ENCODE data around the gene SNTA1.
A peak's percentile ranks its signal among the peaks of the same experiment; 100 is the strongest.
"Not testable (repeated sequence)": the region's sequence is repeated elsewhere in the genome, so short reads cannot be mapped to it uniquely, and the experiment has no call there.

SNTA1 gene

DNA sequence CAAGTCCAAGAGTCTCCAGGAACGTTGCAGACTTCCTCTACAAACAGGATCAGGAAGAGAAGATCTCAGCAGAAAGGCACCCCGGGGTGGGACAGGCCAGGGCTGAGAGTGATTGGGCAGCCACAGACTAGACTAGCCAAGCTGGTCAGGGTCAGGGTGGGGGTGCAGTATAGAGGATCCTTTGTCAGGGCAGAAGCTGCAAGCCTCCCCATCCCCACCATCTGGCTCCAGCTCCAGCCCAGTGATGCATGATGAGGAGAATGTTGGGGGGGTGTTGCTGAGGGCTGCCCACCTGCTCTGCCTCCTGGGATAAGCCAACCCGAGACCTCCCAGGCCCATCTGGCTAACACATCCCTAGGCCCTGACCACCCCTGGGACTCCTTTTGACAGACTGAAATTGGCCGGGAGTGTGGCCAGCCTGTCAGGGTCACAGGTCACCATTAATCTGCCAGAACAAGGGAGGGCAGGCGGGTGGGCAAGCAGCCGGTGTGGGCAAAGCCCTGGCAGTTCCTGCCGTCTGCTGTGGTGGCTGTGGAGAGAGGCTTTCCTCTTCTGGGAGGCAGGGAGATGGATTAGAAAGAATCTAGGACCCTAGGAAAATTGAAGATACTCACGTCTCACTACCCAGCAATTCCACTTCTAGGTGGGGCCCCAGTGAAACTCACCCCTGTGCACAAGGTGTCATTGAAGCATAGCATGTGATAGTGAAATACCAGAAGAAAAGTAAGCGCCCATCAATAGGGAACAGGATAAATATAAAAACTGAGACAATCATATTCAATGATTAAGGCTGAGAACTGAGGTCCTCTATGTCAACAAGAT is 22.1 kb upstream of the SNTA1 start:
- no peak for DNase-seq

DNA sequence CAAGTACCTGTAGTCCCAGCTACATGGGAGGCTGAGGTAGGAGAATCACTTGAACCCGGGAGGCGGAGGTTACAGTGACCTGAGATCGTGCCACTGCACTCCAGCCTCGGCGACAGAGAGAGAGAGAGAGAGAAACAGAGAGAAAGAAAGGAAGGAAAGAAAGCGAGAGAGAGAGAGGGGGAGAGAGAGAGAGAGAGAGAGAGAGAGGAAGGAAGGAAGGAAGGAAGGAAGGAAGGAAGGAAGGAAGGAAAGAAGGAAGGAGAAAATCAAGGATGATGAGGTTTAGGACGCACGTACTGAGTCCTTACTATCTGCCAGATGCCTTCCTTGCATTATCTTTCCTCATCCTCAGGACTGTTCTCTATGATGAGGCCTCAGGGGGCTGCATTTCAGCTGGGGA is 21.2 kb upstream of the SNTA1 start:
- DNase-seq: not testable (repeated sequence)

DNA sequence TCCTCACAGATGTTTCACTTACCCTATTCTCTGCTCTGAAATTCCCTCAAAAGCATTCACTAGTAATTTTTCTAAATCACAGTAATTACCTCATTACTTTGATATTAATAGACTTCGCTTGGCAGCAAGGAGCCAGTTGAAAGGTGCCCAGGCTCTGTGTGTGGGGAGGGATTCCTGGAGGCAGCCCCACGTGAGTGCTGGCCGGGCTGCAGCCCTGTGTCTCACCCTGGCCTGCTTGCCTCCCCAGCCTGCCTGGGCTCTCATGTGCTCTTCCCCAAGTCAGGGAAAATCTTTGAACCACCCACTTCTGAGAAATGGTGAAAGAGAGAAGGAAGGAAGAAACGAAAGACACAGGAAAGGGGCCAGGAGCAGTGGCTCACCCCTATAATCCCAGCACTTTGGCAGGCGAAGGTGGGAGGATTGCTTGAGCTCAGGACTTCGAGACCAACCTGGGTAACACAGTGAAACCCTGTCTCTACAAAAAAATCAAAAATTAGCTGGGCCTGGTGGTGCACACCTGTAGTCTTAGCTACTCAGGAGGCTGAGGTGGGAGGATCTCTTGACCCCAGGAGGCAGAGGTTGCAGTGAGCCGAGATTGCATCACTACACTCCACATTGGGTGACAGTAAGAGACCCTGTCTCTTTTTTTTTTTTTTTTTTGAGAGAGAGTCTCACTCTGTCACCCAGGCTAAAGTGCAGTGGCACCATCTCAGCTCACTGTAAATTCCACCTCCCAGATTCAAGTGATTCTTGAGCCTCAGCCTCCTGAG is 20.0 kb upstream of the SNTA1 start:
- no peak for DNase-seq

- DNase-seq: peak; percentile 55
These were observed 17.1 kb upstream of the SNTA1 start for GRCh38 chr20:33460711-33461110.

DNA sequence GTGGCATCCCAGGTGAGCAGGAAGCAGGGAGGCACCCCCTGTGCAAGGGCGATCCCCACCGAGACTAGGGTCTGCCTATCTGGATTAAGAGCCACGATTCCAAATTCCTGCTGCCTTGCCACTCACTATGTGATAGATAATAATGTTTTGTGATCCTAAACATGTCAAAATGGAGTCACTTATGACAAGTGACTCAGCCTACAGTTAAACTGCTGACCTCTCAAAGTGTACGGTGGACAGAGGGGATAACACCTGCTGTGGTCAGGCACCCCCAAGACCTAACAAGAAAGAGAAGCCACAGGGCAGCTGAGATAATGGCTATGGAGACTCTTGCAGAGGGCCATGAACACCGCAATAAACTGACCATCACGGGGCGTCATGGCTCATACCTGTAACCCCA is 16.0 kb upstream of the SNTA1 start:
- DNase-seq: no peak

DNA sequence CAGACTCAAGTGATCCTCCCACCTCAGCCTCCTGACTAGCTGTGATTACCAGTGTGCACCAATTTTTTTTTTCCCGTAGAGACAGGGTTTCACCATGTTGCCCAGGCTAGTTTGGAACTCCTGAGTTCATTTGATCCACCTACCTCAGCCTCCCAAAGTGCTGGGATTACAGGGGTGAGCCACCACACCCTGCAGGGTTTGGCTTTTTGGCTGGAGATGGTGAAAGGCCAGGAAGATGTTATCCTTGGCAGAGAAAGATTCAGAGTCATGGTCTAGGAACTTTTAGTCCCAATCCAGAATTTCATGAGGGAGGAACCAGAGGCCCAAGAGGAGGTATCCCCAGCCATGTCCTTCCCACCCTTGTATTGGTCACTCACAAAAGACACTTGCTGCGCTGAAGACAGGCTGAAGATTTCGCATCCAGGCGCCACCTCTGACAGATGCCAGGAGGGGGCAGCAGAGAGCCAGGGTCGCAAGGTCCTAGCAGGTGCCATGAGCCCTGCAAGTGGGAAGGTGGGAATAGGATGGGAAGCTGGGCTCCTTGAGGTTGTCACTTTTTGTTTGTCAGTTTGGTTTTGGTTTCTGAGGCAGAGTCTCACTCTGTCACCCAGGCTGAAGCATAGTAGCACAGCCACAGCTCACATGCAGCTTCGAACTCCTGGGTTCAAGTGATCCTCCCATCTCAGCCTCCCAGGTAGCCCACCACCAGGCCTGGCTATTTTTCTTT is 13.5 kb upstream of the SNTA1 start:
- DNase-seq: not testable (repeated sequence)

DNA sequence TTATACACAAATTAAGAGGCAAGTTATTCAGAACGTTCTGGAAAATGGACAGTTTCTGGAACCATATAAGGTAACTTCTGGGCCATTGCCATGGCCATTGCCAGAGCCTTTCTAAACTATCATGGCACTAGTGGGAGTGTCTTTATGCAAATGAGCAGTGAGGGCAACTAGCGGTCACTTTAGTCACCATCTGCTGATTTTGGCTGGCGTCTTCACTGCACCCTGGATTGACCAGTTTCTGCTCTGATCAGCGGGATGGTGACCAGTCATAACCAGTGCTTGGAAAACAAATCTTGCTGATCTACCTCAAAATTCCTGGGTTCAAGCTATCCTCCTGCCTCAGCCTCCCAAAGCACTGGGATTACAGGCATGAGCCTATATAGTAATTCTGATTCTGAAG is 7.3 kb upstream of the SNTA1 start:
- no peak for DNase-seq

GRCh38 chr20:33445881-33446625 is 2.5 kb upstream of the SNTA1 start:
- DNase-seq: no peak

GRCh38 chr20:33444797-33445560 is 1.4 kb upstream of the SNTA1 start:
- DNase-seq: no peak

DNA sequence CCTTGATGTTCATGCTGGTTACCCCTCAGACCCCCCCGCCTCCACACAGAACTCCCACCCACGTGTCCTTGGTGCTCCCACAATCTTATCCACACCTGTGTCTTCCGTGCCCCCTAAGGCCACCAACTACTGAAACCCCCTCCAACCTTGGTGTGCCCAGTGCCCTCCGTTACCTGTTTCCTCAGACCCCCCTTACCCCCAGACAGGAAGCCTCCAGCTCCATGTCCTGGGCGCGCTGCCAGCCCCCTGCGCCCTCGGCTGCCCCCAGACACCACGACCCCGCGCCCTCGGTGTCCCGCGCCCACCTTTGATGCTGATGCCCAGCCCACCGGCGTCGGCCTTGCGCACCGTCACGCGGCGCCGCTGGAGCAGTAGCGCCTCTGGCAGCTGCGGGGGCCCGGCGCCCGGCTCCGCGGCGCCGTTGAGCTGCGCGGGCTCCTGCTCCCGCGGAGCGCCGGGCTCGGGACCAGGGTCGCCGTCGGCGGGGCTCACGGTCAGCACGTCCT is 504 bp downstream of the SNTA1 start:
- DNase-seq: no peak

DNA sequence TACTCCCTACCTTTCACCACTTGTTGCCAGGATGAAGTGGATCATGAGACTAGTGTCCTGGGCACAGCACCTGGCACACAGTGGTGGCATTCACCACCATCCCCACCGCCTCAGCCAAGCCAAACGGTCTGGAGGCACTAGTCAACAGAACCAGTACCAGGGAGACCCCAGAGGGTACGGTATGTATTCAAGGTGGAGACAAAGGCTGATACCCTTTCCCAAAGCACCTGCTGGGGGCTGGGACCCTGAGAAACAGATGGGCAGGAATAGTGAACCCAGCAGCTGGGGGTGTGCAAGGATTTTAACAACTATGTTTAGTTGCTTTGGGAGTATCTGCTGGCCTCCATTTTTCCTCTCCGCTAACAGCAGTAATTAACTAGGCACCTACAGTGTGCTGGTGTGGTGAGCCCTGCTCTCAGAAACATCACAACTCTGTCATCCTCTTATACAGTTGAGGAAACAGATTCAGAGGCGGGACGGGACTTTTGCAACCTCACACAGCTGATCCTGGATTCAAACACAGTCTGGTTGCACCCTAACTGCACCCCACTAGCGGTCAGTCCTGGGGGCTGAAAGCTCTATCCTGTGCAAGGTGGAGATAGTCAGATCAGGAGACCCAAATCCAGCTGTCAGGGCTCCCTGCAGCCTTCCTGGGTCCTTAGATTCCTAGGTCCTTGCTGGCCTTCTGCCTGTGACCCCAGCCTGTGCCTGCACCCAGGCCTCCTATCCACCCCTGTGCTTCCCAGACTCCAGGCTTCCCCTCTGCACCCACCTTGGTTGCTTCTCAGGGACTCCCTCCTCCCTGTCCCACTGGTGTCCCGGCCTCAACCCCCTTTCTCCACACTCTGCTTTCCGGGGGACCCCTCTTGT is 1.2 kb downstream of the SNTA1 start:
- no peak for DNase-seq

DNA sequence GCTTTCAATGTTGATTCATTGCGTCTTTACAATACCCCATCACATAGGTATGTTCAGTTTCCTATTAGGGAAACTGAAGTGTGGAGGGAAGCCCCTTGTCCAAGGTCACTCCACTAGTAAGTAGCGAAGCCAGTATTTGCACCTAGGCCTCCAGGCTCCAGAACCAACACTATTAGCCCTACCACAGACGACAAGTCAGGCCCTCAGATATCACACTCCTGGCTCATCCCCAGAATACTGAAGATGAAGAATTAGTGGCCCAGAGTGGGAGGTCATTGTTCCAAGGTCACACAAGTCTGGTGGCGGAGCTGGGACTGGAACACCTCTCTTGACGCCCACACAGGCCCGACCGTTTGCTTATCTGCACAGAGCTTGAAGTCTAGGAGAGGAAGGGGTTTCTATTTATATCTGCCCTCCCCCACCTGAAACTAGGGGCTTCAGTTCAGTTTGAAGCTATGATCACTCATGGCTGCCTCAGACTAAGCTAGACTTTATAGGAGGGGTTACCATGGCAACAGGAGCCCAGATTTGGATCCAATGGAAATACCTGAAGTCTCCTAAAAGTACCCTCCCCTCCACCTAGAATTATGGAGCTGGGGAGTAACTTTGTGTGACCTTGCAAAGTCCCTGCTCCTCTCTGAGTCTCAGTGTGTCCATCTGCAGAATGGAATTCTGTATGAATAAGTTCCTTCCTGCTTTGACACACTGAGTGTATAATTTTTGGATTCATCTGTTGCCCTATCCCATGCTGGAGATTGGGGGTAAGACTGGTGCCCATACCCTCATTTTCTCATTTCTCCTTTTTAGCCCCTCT is 2.2 kb downstream of the SNTA1 start:
- no peak for DNase-seq

GRCh38 chr20:33440562-33440961 is 3.0 kb downstream of the SNTA1 start:
- not testable (repeated sequence) for DNase-seq

DNA sequence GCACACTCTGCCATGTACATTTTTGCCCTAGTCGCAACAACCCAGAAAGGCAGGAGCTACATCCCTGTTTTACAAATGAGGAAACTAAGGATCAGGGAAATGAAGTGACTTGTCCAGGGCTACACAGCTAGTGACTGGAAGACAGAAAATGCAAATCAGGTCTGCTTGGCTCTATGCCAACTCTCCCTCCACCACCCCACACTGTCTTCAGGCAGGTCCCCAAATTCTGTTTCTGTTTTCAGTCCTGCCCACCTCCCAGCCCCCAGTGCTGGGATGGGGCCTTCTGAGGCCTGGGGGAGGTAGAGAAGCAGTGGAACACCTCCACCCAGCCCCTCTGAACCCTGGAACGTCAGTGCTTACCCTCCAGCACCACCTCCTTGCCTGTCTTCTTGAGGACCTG is 5.1 kb downstream of the SNTA1 start:
- DNase-seq: no peak

- no peak for DNase-seq
These were observed 6.2 kb downstream of the SNTA1 start for GRCh38 chr20:33437141-33437911.

GRCh38 chr20:33434434-33434833 is 9.1 kb downstream of the SNTA1 start:
- DNase-seq: no peak

GRCh38 chr20:33433465-33434234 is 9.9 kb downstream of the SNTA1 start:
- no peak for DNase-seq

DNA sequence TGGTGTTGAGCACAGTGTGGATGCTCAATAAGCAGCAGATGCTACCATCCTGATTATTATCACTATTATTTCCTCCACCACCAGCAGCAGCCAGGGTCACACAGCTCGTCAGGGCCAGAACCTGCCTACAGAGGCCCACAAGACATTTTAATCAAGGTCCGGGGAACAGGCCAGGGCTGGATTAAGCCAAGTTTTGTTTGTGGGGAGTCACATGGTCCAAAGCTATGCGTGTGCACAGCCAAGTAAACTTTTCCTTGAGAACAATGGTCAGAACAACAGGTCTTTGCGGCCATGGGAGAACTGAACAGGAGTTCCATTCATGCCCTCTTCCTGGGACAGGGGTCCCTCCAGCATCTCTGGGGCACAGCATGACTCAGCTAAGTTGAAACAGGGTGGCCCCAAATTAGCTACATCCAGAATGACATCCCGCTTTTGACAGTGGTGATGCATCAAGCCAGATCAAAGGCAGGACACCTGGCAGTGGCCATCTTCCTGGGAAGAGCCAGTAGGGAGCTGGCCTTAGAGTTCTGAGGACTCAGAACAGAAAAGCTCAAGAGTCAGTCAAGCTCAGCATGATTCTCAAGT is 11.7 kb downstream of the SNTA1 start:
- no peak for DNase-seq

Measured in NCI-H1436 treated with DMSO at 0.1 percent for 48 hours (cell line).